Mucosa of descending colon (tissue), 3 donors: ENCODE results near the gene TIGD1. TPM values are rescaled to one million over a fixed set of nuclear protein-coding genes. Genes with fewer than 3 reads are reported as not detected.
"Not testable (repeated sequence)": the region's sequence is repeated elsewhere in the genome, so short reads cannot be mapped to it uniquely, and the experiment has no call there.

Experiments
- ATAC-seq: fragments of 200-7000 bp; cut with Tn5 transposase; one replicate; pipeline ENCODE4 v1.9.1; 2020; ENCODE audit warnings: mild to moderate bottlenecking, moderate library complexity
- DNase-seq, 3 donors: peaks; one replicate each; pipeline ENCODE4 v3.0.0-alpha.2; 2020
- H3K36me3 ChIP-seq: fragments of 200-600 bp; one replicate; pipeline ENCODE4 v1.8.0; 2021; ENCODE audit warnings: low read depth, mild to moderate bottlenecking
- H3K4me1 ChIP-seq: fragments of 200-600 bp; one replicate; pipeline ENCODE4 v1.8.0; 2021; ENCODE audit warnings: low read depth, mild to moderate bottlenecking
- H3K4me3 ChIP-seq: fragments of 200-600 bp; one replicate; pipeline ENCODE4 v1.8.0; 2021; ENCODE audit warnings: mild to moderate bottlenecking
- H3K9me3 ChIP-seq: fragments of 200-600 bp; one replicate; pipeline ENCODE4 v1.8.0; 2021; ENCODE audit warnings: mild to moderate bottlenecking
- CTCF ChIP-seq: fragments of 200-600 bp; IDR thresholded peaks from one replicate; pipeline ENCODE4 v1.8.0; 2022; ENCODE audit warnings: antibody characterized with exemption, mild to moderate bottlenecking
- intact Hi-C, 2 donors: fragments of 100-400 bp; cut with DNase I in 1 of 2; cut with micrococcal nuclease in 1 of 2; formaldehyde crosslinking; loops; one replicate each; pipeline versions ENCODE4 v1.11.0 to v1.11.1; 2022; cut with DNase I, micrococcal nuclease
- total RNA-seq, 3 donors: library from RNA; stranded (reverse); fragmentation: NEBNext Ultra II Directional in 2 of 3; extraction: Animal tissue kit (Norgen Biotek cat#: 25700) in 2 of 3; gene quantifications; one replicate each; pipeline versions ENCODE4 v1.2.1 to v1.2.4, GENCODE V29; 2021 to 2023
- donor health status: DM: no; HTN: no; CAD: no; lungs with moderate emphysema.
- donor health status: DM: no; HTN: no; CAD: no.
- donor health status: DM: no; HTN: yes; CAD: no.

The TIGD1 gene
- total RNA-seq, 3 donors from 2014 or later, result 4.1 to 5.6 (median 5.4) TPM

GRCh38 chr2:232535761-232536530 lies 14.4 kb downstream of the TIGD1 start:
- TF ChIP-seq CTCF, result no peak
- Histone ChIP-seq H3K36me3 (no peaks in the 10 kb centered on the region), H3K4me3 (no peak overlapping the region), H3K4me1 (no peaks in the 10 kb centered on the region), H3K9me3 (no peaks in the 10 kb centered on the region)
- DNase-seq (no peak), ATAC-seq (no peak)
- intact Hi-C loops, result no loop called here

- Histone ChIP-seq H3K9me3 (no peaks in the 10 kb centered on the region), H3K4me3 (no peak overlapping the region), H3K36me3 (no peaks in the 10 kb centered on the region), H3K4me1 (no peaks in the 10 kb centered on the region)
- no peak for TF ChIP-seq CTCF
- no peak for DNase-seq
- ATAC-seq, result no peak
- intact Hi-C loops, result no loop called here
Measured at GRCh38 chr2:232534940-232535651, 15.3 kb downstream of the TIGD1 start.

GRCh38 chr2:232533944-232534710 lies 16.2 kb downstream of the TIGD1 start:
- Histone ChIP-seq H3K4me3 (no peak overlapping the region), H3K9me3 (no peaks in the 10 kb centered on the region), H3K36me3 (no peaks in the 10 kb centered on the region), H3K4me1 (no peaks in the 10 kb centered on the region)
- intact Hi-C loops, result no loop called here
- ATAC-seq, result no peak
- no peak for DNase-seq
- TF ChIP-seq CTCF, result no peak

- ATAC-seq, H3K9me3 ChIP-seq, intact Hi-C loops, DNase-seq, H3K4me3 ChIP-seq, H3K4me1 ChIP-seq, H3K36me3 ChIP-seq: not testable (repeated sequence)
Measured at GRCh38 chr2:232532821-232533220, 17.5 kb downstream of the TIGD1 start.

- no peaks in the 10 kb centered on the region for H3K36me3 ChIP-seq
- DNase-seq (peak in 1 of 3 donors; percentile 11), ATAC-seq (no peak)
- H3K4me3 ChIP-seq, result no peak overlapping the region
- TF ChIP-seq CTCF, result no peak
- H3K4me1 ChIP-seq, result no peaks in the 10 kb centered on the region
- H3K9me3 ChIP-seq, result no peaks in the 10 kb centered on the region
- intact Hi-C loops, result no loop called here
Measured at GRCh38 chr2:232532419-232532818, 17.9 kb downstream of the TIGD1 start.
